Loucy (cell line): ENCODE measurements around the gene C11orf42.
"Not testable (repeated sequence)": the region's sequence is repeated elsewhere in the genome, so short reads cannot be mapped to it uniquely, and the experiment has no call there.

ENCODE experiments used
- H2AFZ ChIP-seq: fragments of 200-600 bp; sonication (generic); 2 replicates; pipeline ENCODE4 v1.6.0; 2016; ENCODE audit warnings: antibody characterized with exemption, mild to moderate bottlenecking, low read length, moderate library complexity
- H3F3A ChIP-seq: fragments of 200-600 bp; 2 replicates; pipeline ENCODE4 v1.6.0; 2016; ENCODE audit warnings: antibody characterized with exemption, low read depth, mild to moderate bottlenecking
- H3K27me3 ChIP-seq: fragments of 200-600 bp; sonication (generic); 2 replicates; pipeline ENCODE4 v1.6.1; 2014; ENCODE audit warnings: low read length, mild to moderate bottlenecking; ENCODE audit not compliant: insufficient read depth, poor library complexity, severe bottlenecking
- H3K36me3 ChIP-seq: fragments of 200-600 bp; sonication (generic); 2 replicates; pipeline ENCODE4 v1.6.1; 2016; ENCODE audit warnings: low read length; ENCODE audit not compliant: insufficient read depth
- H3K4me1 ChIP-seq: fragments of 200-600 bp; sonication (generic); 2 replicates; pipeline ENCODE4 v1.5.1; 2014; ENCODE audit warnings: low read length, mild to moderate bottlenecking; ENCODE audit not compliant: insufficient read depth, poor library complexity, severe bottlenecking
- H3K4me2 ChIP-seq: fragments of 200-600 bp; sonication (generic); 2 replicates; pipeline ENCODE4 v1.6.0; 2014; ENCODE audit warnings: antibody characterized with exemption, low read length, low read depth, mild to moderate bottlenecking; ENCODE audit not compliant: poor library complexity, severe bottlenecking
- H3K4me3 ChIP-seq: fragments of 200-600 bp; sonication (generic); 2 replicates; pipeline ENCODE4 v1.5.1; 2014; ENCODE audit warnings: low read length, mild to moderate bottlenecking, mixed read lengths; ENCODE audit not compliant: poor library complexity, severe bottlenecking
- H3K79me2 ChIP-seq: fragments of 200-600 bp; sonication (generic); 2 replicates; pipeline ENCODE4 v1.6.1; 2014; ENCODE audit warnings: low read length; ENCODE audit not compliant: insufficient read depth
- H3K9ac ChIP-seq: fragments of 200-600 bp; sonication (generic); 2 replicates; pipeline ENCODE4 v1.6.0; 2014; ENCODE audit warnings: mild to moderate bottlenecking, low read depth, low read length, moderate library complexity; ENCODE audit not compliant: poor library complexity, severe bottlenecking
- H3K9me2 ChIP-seq: fragments of 200-600 bp; sonication (generic); replicated peaks from 2 replicates; pipeline ENCODE4 v1.6.1; 2016; ENCODE audit warnings: low read depth, low read length, mixed read lengths
- H3K9me3 ChIP-seq: fragments of 200-600 bp; sonication (generic); 2 replicates; pipeline ENCODE4 v1.6.1; 2014; ENCODE audit warnings: mild to moderate bottlenecking, antibody characterized with exemption, low read length, low read depth; ENCODE audit not compliant: insufficient read depth
- H4K20me1 ChIP-seq: fragments of 200-600 bp; sonication (generic); 2 replicates; pipeline ENCODE4 v1.6.0; 2014; ENCODE audit warnings: antibody characterized with exemption, low read length, mild to moderate bottlenecking; ENCODE audit not compliant: insufficient read depth, poor library complexity, severe bottlenecking
- CTCF ChIP-seq: fragments of 200-600 bp; sonication (generic); conservative IDR thresholded peaks from 2 replicates; pipeline ENCODE4 v1.5.1; 2014; ENCODE audit warnings: mild to moderate bottlenecking, antibody characterized with exemption, low read length
- EZH2phosphoT487 ChIP-seq: fragments of 200-600 bp; IDR thresholded peaks from 2 replicates; pipeline ENCODE4 v1.6.1; 2018; ENCODE audit warnings: antibody characterized with exemption, mild to moderate bottlenecking, moderate library complexity, borderline replicate concordance

The C11orf42 gene

GRCh38 chr11:6248248-6248647, 42.9 kb downstream of the C11orf42 start:
- no peaks in the 10 kb centered on the region for H3F3A ChIP-seq
- no peak overlapping the region for H2AFZ ChIP-seq
- no peaks in the 10 kb centered on the region for H3K36me3 ChIP-seq

GRCh38 chr11:6248897-6249296, 43.5 kb downstream of the C11orf42 start:
- not testable (repeated sequence) for H3K79me2 ChIP-seq, H3K36me3 ChIP-seq, H4K20me1 ChIP-seq, H3F3A ChIP-seq, H3K4me2 ChIP-seq, H3K9ac ChIP-seq, H3K4me1 ChIP-seq, H3K9me2 ChIP-seq, H3K4me3 ChIP-seq, H3K9me3 ChIP-seq, H2AFZ ChIP-seq, H3K27me3 ChIP-seq

More at GRCh38 chr11:6248248-6248647, 42.9 kb downstream of the C11orf42 start:
- H3K9ac ChIP-seq: no peak overlapping the region
- H3K4me1 ChIP-seq: no peaks in the 10 kb centered on the region
- no peaks in the 10 kb centered on the region for H3K9me2 ChIP-seq
- no peak overlapping the region for H3K4me2 ChIP-seq
- no peak overlapping the region for H3K4me3 ChIP-seq
- H3K79me2 ChIP-seq: no peaks in the 10 kb centered on the region
- TF ChIP-seq CTCF: no peak
- no peak for TF ChIP-seq EZH2phosphoT487
- H4K20me1 ChIP-seq: no peaks in the 10 kb centered on the region
- no peaks in the 10 kb centered on the region for H3K9me3 ChIP-seq
- H3K27me3 ChIP-seq: no peaks in the 10 kb centered on the region

GRCh38 chr11:6249770-6250555, 44.6 kb downstream of the C11orf42 start:
- H2AFZ ChIP-seq: no peak overlapping the region
- TF ChIP-seq EZH2phosphoT487 (no peak), CTCF (no peak)
- no peaks in the 10 kb centered on the region for H3F3A ChIP-seq
- no peaks in the 10 kb centered on the region for H3K9me2 ChIP-seq
- no peak overlapping the region for H3K9ac ChIP-seq
- H3K79me2 ChIP-seq: no peaks in the 10 kb centered on the region
- H3K4me2 ChIP-seq: no peak overlapping the region
- no peak overlapping the region for H3K4me3 ChIP-seq
- no peaks in the 10 kb centered on the region for H3K36me3 ChIP-seq
- H4K20me1 ChIP-seq: no peaks in the 10 kb centered on the region
- H3K27me3 ChIP-seq: no peaks in the 10 kb centered on the region
- no peaks in the 10 kb centered on the region for H3K4me1 ChIP-seq
- no peaks in the 10 kb centered on the region for H3K9me3 ChIP-seq

GRCh38 chr11:6251120-6251733, 45.9 kb downstream of the C11orf42 start:
- no peak overlapping the region for H3K4me2 ChIP-seq
- no peaks in the 10 kb centered on the region for H3K9me3 ChIP-seq
- no peak overlapping the region for H3K4me3 ChIP-seq
- no peak overlapping the region for H2AFZ ChIP-seq
- H3F3A ChIP-seq: no peaks in the 10 kb centered on the region
- no peaks in the 10 kb centered on the region for H3K4me1 ChIP-seq
- H3K79me2 ChIP-seq: no peaks in the 10 kb centered on the region
- H3K27me3 ChIP-seq: no peaks in the 10 kb centered on the region
- no peaks in the 10 kb centered on the region for H4K20me1 ChIP-seq
- TF ChIP-seq CTCF (peak; percentile 86), EZH2phosphoT487 (no peak)
- H3K9ac ChIP-seq: no peak overlapping the region
- no peaks in the 10 kb centered on the region for H3K36me3 ChIP-seq
- H3K9me2 ChIP-seq: no peaks in the 10 kb centered on the region
